C4-2B (cell line): ENCODE measurements around the gene P2RY2.

Experiments used
- CTCF ChIP-seq: fragments of 450-650 bp; conservative IDR thresholded peaks from 2 replicates; pipeline ENCODE4 v1.5.1; 2017; ENCODE audit warnings: mild to moderate bottlenecking
- ZFX ChIP-seq: fragments of 450-650 bp; IDR thresholded peaks from 2 replicates; pipeline ENCODE4 v1.6.1; 2017

DNA sequence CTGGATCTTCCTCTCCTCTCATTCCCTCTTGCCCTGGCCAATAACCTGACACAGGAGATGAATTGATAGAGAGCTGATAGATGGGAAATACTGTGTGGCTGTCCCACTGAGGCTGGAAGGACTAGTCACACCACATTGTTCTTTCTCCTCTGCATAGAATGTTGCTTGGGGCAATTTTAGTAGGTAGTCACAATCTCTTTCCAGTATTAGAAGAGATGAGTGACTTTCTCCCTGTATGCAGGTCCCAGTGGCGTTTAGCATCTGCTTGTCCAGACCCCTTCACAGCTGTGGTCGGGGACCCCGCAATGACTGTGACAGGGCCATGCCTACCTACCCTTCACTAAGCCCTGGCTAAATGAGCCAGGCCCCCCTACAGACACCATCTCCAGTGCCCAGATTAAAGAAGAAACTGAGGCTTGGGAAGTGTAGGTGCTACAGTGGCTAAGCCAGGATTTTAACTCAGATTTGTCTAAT is 24.0 kb upstream of the P2RY2 start:
- TF ChIP-seq CTCF: no peak
- TF ChIP-seq ZFX: no peak
